A549 (cell line): ENCODE data around the gene THOC7. TPM values are rescaled to one million over a fixed set of nuclear protein-coding genes. Genes with fewer than 3 reads are reported as not detected.

Source experiments
- ATAC-seq, 2 experiments: fragments of 200-7000 bp in 1 of 2; fragments of >200 bp in 1 of 2; cut with Nextera tagmentation in 1 of 2; cut with Tn5 transposase in 1 of 2; 3 replicates each; pipeline versions ENCODE4 v1.8.0 to v1.9.1; 2018 to 2020; ENCODE audit warnings: mild to moderate bottlenecking in 1 of 2, moderate library complexity in 1 of 2
- CTCF ChIA-PET: fragments of 300-600 bp; sonication (Branson Sonifier 250); formaldehyde crosslinking; extraction: SDS; loops from one replicate; lab custom pipeline; 2021; ENCODE audit warnings: antibody characterized with exemption, inconsistent platforms; lab: Yijun Ruan, JAX
- POLR2A ChIA-PET: fragments of 350-600 bp; formaldehyde crosslinking; extraction: SDS; loops from one replicate; lab custom pipeline; 2021; ENCODE audit warnings: antibody characterized with exemption, inconsistent platforms; lab: Yijun Ruan, JAX
- DNase-seq, 2 experiments: peaks; one replicate each; pipeline versions ENCODE4 v3.0.0 to v3.0.0-alpha.2; 2011 to 2016; ENCODE audit warnings: low read depth in 1 of 2, low spot score in 1 of 2
- FAIRE-seq: peaks from 2 replicates; lab custom pipeline; 2011; peaks lifted over from hg19 to GRCh38; lab: Jason Lieb, UNC
- H3K27ac ChIP-seq, 2 experiments: fragments of >200 bp; sonication (Bioruptor Twin); formaldehyde crosslinking; 3 replicates each; pipeline ENCODE4 v1.5.1; 2016 to 2017
- H3K4me1 ChIP-seq: fragments of >200 bp; sonication (Bioruptor Twin); formaldehyde crosslinking; 3 replicates; pipeline ENCODE4 v1.6.1; 2016
- H3K4me2 ChIP-seq: fragments of >200 bp; sonication (Bioruptor Twin); formaldehyde crosslinking; 3 replicates; pipeline ENCODE4 v1.6.1; 2016
- H3K4me3 ChIP-seq: fragments of >200 bp; sonication (Bioruptor Twin); formaldehyde crosslinking; 3 replicates; pipeline ENCODE4 v1.5.1; 2016
- H3K9me3 ChIP-seq: fragments of >200 bp; sonication (Bioruptor Twin); formaldehyde crosslinking; 3 replicates; pipeline ENCODE4 v1.6.1; 2016
- ELK1 ChIP-seq: fragments of 150-350 bp; IDR thresholded peaks from 2 replicates; pipeline ENCODE4 v1.6.1; 2014; ENCODE audit warnings: low read depth, mild to moderate bottlenecking, low read length
- FOXS1 ChIP-seq: fragments of 250-450 bp; sonication (Bioruptor Pico); IDR thresholded peaks from 2 replicates; pipeline ENCODE4 v1.5.0; 2020; ENCODE audit warnings: mild to moderate bottlenecking, moderate library complexity
- GATA3 ChIP-seq: IDR thresholded peaks from 2 replicates; pipeline ENCODE4 v1.6.1; 2012; ENCODE audit warnings: borderline replicate concordance
- HES2 ChIP-seq: fragments of >200 bp; sonication (Bioruptor Twin); formaldehyde crosslinking; IDR thresholded peaks from 2 replicates; pipeline ENCODE4 v1.6.1; 2016
- HMGXB4 ChIP-seq: fragments of 250-450 bp; sonication (Bioruptor Pico); IDR thresholded peaks from 2 replicates; pipeline ENCODE4 v1.5.0; 2021; ENCODE audit warnings: mild to moderate bottlenecking, moderate library complexity, borderline replicate concordance
- KDM1A ChIP-seq: fragments of 200-600 bp; sonication (generic); IDR thresholded peaks from 2 replicates; pipeline ENCODE4 v1.6.1; 2016; ENCODE audit warnings: low read depth, mild to moderate bottlenecking
- KDM5A ChIP-seq: fragments of 200-600 bp; sonication (generic); IDR thresholded peaks from 2 replicates; pipeline ENCODE4 v1.6.1; 2016; ENCODE audit warnings: antibody characterized with exemption, mild to moderate bottlenecking
- MYC ChIP-seq: IDR thresholded peaks from 2 replicates; pipeline ENCODE4 v1.6.1; 2012; ENCODE audit warnings: mild to moderate bottlenecking, inconsistent platforms, low read length, improper control_type of control experiment, borderline replicate concordance
- NFE2L2 ChIP-seq: fragments of 150-350 bp; conservative IDR thresholded peaks from 2 replicates; pipeline ENCODE4 v1.6.1; 2014; ENCODE audit warnings: low read length
- NPAS2 ChIP-seq: fragments of 250-450 bp; sonication (Bioruptor Pico); IDR thresholded peaks from 2 replicates; pipeline ENCODE4 v1.8.0; 2022; ENCODE audit warnings: mild to moderate bottlenecking, moderate library complexity, borderline replicate concordance
- POLR2A ChIP-seq: IDR thresholded peaks from 2 replicates; pipeline ENCODE4 v1.6.1; 2012; ENCODE audit warnings: mild to moderate bottlenecking, low read length
- POLR2AphosphoS2 ChIP-seq: conservative IDR thresholded peaks from 2 replicates; pipeline ENCODE4 v1.6.1; 2012; ENCODE audit warnings: low read length, improper control_type of control experiment, inconsistent platforms
- RAD21 ChIP-seq, 2 experiments: fragments of >200 bp in 1 of 2; sonication (Bioruptor Twin) in 1 of 2; formaldehyde crosslinking in 1 of 2; IDR thresholded peaks in 1 of 2; conservative IDR thresholded peaks in 1 of 2; 2 replicates in 1 of 2; 3 replicates in 1 of 2; pipeline ENCODE4 v1.6.1; 2012 to 2018; ENCODE audit warnings: inconsistent platforms in 1 of 2
- RCOR1 ChIP-seq: fragments of 150-350 bp; IDR thresholded peaks from 2 replicates; pipeline ENCODE4 v1.6.1; 2014; ENCODE audit warnings: antibody characterized with exemption, low read length, low read depth
- RNF2 ChIP-seq: fragments of 200-600 bp; sonication (generic); IDR thresholded peaks from 2 replicates; pipeline ENCODE4 v1.6.1; 2016; ENCODE audit warnings: low read depth, mild to moderate bottlenecking, antibody characterized with exemption, moderate library complexity, borderline replicate concordance
- TFCP2L1 ChIP-seq: fragments of 250-450 bp; sonication (Bioruptor Pico); IDR thresholded peaks from 2 replicates; pipeline ENCODE4 v1.5.0; 2021; ENCODE audit warnings: mild to moderate bottlenecking
- TP53 ChIP-seq: fragments of 250-450 bp; sonication (Bioruptor Pico); IDR thresholded peaks from 2 replicates; pipeline ENCODE4 v1.5.0; 2021; ENCODE audit warnings: mild to moderate bottlenecking, moderate library complexity
- ZC3H11A ChIP-seq: fragments of 450-650 bp; IDR thresholded peaks from 2 replicates; pipeline ENCODE4 v1.6.1; 2014; ENCODE audit warnings: antibody characterized with exemption, mild to moderate bottlenecking
- ZFP36 ChIP-seq: fragments of 450-650 bp; IDR thresholded peaks from 2 replicates; pipeline ENCODE4 v1.6.1; 2014; ENCODE audit warnings: borderline replicate concordance; ENCODE audit not compliant: partially characterized antibody
- ZNF302 ChIP-seq: fragments of 250-450 bp; sonication (Bioruptor Pico); IDR thresholded peaks from 2 replicates; pipeline ENCODE4 v1.9.0; 2021; ENCODE audit warnings: inconsistent platforms, mild to moderate bottlenecking, moderate library complexity
- WGBS: methylation state at CpG from one replicate; pipeline ENCODE4 v1.1.6; 2017; ENCODE audit errors: missing lambda C conversion rate; 5-methylcytosine and 5-hydroxymethylcytosine counted together
- polyA plus RNA-seq, 4 experiments: library from polyadenylated mRNA; depleted of rRNA in 3 of 4; stranded (reverse); fragments of >200 nt; fragmentation: RNase III in 1 of 4; extraction: RNeasy Plus Mini Kit Qiagen cat#74134 plus additional on column Dnase treatment in 1 of 4; gene quantifications; 2 replicates in 3 of 4; 3 replicates in 1 of 4; pipeline ENCODE4 v1.2.3, GENCODE V29; 2011 to 2017

Gene THOC7
- polyA plus RNA-seq, 2 of the 4 experiments (the other 2 are of a cell fraction): 65.2 to 71.7 TPM

- no peak for TF ChIP-seq ELK1
- TF ChIP-seq RNF2: no peak
Measured at GRCh38 chr3:63874769-63875168, 11.2 kb upstream of the THOC7 start (continued).

- ChIA-PET POLR2A (no interaction called here), CTCF (no interaction called here)
- no peak for FAIRE-seq
- 89% methylated on average over 2 of the region's 2 CpGs for WGBS
- Histone ChIP-seq H3K4me3 (no peak overlapping the region), H3K27ac (no peak overlapping the region), H3K4me1 (no peaks in the 10 kb centered on the region), H3K9me3 (no peaks in the 10 kb centered on the region), H3K4me2 (no peak overlapping the region)
- DNase-seq: no peak
- TF ChIP-seq KDM5A (no peak), ELK1 (no peak), KDM1A (no peak), RAD21 (conservative IDR thresholded peaks at IDR 0.05 in 1 of 2, IDR thresholded peaks at IDR 0.05 in 1 of 2) (no peak), HES2 (no peak), FOXS1 (CRISPR knock-in tag) (no peak), POLR2A (no peak), TP53 (CRISPR knock-in tag) (no peak), ZNF302 (CRISPR knock-in tag) (no peak), ZC3H11A (no peak), NFE2L2 (no peak), POLR2AphosphoS2 (no peak), ZFP36 (no peak), GATA3 (no peak), MYC (no peak), NPAS2 (CRISPR knock-in tag) (no peak), TFCP2L1 (no peak)
- no peak for ATAC-seq
Measured at GRCh38 chr3:63872135-63872924, 8.7 kb upstream of the THOC7 start.

- no peak overlapping the region for H3K4me2 ChIP-seq
- 79% methylated on average over 2 of the region's 2 CpGs for WGBS
- H3K9me3 ChIP-seq: no peaks in the 10 kb centered on the region
- H3K4me3 ChIP-seq: no peak overlapping the region
- CTCF ChIA-PET: no interaction called here
- H3K27ac ChIP-seq: no peak overlapping the region
- ATAC-seq: no peak
- TF ChIP-seq RCOR1 (no peak), MYC (no peak), FOXS1 (CRISPR knock-in tag) (no peak), HMGXB4 (no peak)
- no peak for FAIRE-seq
- POLR2A ChIA-PET: no interaction called here
- H3K4me1 ChIP-seq: no peaks in the 10 kb centered on the region
- DNase-seq: no peak
Measured at GRCh38 chr3:63870615-63871005, 7.0 kb upstream of the THOC7 start.
